DMS53 (cell line): ENCODE measurements around the gene FSTL3.
"Not testable (repeated sequence)": the region's sequence is repeated elsewhere in the genome, so short reads cannot be mapped to it uniquely, and the experiment has no call there.

Source experiments
- DNase-seq: peaks from one replicate; lab custom pipeline; 2025; lab: John Stamatoyannopoulos, UW

Gene FSTL3

DNA sequence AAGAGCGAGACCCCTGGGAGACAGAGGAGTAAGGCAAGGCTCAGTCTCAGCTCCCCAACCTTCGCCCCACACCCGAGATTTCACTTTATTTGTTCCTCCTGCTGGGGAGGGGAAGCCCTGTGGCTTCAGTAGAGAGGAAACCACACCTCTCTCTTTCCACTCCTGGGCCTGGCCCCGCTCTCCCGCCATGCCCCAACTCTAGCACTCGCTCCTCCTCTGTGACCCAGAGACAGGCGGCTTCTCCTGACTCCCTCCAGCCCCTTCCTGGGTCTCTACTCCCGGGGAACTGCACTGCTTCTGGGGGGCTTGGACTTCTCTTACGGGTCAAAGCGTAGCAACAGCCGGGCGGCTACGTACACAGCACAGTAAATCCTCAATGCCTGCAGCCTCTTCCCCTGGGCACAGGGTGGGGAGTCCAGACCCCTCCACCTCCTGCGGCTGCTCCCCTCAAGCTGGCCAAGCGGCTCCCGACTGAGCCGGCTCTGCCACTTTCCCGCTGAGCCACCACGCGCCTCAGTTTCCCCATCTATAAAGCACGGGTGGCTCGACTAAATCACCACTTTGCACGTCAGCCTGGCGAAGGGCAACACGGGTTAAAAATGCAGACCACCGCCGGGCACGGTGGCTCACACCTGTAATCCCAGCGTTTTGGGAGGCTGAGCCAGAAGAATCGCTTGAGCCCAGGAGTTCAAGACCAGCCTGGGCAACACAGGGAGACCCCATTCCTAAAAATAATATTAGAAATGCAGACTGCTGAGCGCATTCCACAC lies 14.6 kb upstream of the FSTL3 start:
- DNase-seq, result no peak

DNA sequence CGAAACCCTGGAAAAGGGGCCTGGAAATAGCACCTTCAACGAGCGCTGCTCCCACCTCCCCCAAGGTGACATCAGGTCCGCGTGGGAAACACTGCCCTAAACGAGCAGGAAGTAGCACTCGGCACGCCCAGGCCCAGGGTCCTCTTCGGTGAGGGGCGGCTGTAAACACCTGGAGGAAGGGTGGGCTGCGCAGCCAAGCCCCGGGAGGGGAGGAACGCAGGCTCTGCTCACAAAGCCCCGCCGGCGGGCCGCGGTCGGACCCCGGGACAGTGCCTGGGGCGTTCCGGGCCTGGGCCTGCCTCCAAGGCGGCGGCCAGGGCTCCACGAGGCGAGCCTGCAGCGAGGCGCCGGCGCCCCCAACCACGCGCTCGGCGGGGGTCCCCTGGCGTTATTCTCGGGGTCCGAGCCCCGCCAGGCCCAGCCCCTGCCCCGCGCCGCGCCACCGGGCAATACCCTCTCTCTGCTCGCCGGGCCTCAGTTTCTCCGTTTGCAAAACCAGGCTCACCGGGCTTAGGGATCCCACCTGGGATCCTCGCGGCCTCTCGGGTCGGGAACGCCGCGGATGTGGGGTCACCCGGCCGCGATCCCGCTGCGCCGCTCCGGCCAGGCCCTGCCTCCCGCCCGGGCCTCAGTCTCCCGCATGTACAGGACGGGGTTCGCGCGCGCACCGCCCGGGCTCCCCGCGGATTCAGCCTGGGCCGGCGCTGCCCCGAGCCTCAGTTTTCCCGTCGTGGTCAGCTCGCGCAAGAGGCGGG lies 13.8 kb upstream of the FSTL3 start:
- peak; percentile 75 for DNase-seq

GRCh38 chr19:662962-663681 lies 13.1 kb upstream of the FSTL3 start, which contains the start of gene RNF126:
RNF126 (minus strand) TSS chr19:663214; CDS start chr19:663121, 93 bp downstream.
- peak; percentile 95 for DNase-seq

- no peak for DNase-seq
Measured at GRCh38 chr19:663682-664117, 12.5 kb upstream of the FSTL3 start.

DNA sequence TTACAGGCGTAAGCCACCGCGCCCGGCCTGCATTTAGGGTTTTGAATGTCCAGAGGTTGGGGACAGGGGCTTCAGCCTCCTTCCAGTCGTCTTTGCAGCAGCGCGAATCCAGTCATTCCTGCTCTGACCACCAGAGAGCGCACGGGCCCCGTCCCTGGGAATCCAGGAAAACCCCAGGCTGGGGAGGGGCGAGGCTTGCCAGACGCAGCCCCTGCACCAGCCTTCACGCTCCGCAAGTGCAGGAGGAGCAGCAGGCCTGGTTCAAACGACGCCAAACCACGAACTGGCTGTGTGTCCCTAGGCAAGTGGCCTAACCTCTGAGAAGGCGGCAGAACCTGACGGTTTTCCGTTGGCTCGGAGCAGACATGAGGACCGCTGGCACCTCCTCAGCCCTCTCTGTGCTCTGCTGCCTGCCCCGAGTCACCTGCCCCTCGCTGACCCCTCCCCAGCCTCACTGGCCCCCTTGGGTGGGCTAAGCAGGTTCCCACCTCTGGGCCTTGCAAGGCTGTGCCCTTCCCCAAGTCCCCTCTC lies 11.2 kb upstream of the FSTL3 start:
- DNase-seq, result peak; percentile 83

DNA sequence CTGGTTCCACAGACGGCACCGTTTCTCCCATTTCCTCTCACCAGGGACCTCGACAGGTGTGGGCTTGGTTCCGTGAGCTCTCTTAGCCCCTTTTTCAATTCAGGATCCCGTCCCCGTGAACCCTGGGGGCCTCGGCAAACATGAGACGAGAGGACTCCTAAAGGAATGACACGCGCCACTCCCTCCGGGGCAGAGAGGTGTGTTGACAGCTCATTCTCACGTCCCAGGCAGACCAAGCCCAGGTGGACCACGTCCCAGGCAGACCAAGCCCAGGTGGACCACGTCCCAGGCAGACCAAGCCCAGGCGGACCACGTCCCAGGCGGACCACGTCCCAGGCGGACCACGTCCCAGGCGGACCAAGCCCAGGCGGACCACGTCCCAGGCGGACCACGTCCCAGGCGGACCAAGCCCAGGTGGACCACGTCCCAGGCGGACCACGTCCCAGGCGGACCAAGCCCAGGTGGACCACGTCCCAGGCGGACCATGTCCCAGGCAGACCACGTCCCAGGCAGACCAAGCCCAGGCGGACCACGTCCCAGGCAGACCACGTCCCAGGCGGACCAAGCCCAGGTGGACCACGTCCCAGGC lies 9.1 kb upstream of the FSTL3 start:
- DNase-seq, result not testable (repeated sequence)

DNA sequence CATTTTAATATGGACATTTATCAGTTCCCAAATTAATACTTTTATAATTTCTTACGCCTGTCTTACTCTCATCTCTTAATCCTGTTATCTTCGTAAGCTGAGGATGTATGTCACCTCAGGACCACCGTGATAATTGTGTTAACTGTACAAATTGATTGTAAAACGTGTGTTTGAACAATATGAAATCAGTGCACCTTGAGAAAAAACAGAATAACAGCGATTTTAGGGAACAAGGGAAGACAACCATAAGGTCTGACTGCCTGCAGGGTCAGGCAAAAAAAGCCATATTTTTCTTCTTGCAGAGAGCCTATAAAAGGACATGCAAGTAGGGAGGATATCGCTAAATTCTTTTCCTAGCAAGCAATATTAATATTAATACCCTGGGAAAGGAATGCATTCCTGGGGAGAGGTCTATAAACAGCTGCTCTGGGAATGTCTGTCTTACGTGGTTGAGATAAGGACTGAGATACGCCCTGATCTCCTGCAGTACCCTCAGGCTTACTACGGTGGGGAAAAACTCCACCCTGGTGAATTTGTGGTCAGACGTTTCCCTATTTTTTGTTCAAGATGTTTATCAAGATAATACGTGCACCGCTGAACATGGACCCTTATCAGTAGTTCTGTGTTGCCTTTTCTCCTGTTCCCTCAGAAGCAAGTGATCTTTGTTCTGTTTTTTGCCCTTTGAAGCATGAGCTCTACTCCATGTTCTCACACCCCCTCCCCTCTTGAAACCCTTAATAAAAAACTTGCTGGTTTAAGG lies 7.3 kb upstream of the FSTL3 start:
- not testable (repeated sequence) for DNase-seq

- no peak for DNase-seq
Measured at GRCh38 chr19:670609-671075, 5.5 kb upstream of the FSTL3 start.

GRCh38 chr19:674282-675151 lies 1.7 kb upstream of the FSTL3 start:
- no peak for DNase-seq

DNA sequence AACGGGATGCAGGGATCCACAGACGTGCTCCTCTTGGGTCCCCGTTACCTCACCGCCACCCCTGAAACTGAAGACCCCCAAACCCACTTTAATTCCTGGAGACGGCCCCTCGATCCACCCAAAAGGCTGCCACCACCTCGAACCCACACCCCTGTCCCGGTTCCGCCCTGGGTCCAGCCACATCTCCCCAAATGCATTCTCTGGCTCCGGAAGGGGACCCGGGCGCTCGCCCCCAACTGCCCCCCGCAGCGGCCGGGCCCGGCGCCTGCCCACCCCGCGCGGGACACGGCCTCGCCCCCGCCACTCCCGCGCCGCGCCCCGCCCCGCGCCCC lies 219 bp upstream of the FSTL3 start:
- no peak for DNase-seq

GRCh38 chr19:677201-677600 lies 1.0 kb downstream of the FSTL3 start:
- DNase-seq, result peak; percentile 38

DNA sequence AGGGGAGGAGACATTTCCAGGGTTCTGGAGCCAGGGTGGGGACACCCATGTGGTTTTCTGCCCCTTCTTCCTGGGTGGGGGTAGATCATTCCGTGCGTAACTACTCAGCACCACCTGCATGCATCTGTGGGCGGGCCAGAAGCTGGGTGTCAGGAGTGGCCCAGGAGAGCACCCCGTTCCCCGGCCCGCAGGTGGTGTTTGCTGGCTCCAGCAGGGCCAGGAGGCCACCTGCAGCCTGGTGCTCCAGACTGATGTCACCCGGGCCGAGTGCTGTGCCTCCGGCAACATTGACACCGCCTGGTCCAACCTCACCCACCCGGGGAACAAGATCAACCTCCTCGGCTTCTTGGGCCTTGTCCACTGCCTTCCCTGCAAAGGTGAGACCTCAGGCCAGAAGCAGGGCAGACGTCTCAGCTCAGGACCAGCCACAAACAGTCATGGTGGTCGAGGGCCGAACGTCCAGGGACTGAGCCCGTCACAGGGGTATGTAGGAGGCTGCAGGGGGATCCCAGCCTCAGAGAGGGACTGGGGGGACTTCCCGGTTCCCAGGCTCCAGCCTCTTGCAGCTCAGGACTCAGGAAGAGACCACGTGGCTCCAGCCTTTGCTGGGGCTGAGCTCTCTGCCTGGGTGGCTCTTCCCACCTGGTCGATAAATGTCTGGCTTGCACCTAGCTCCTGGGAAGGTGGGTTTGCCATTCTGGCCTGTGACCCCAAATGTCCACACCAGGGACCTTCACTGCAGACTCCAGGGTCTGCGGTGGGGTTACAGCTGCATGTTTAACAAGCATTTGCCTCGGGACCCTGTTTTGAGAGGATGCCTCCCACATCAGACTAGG lies 1.6 kb downstream of the FSTL3 start:
- peak; percentile 76 for DNase-seq

- DNase-seq, result no peak
Measured at GRCh38 chr19:678791-679388, 2.7 kb downstream of the FSTL3 start.

- peak; percentile 65 for DNase-seq
Measured at GRCh38 chr19:679418-680286, 3.5 kb downstream of the FSTL3 start.

GRCh38 chr19:680287-681028 lies 4.3 kb downstream of the FSTL3 start:
- DNase-seq, result peak; percentile 96

- DNase-seq, result no peak
Measured at GRCh38 chr19:681029-682019, 5.1 kb downstream of the FSTL3 start.
